Gastrocnemius medialis (tissue), 4 donors: Measurements from ENCODE around the gene PCDHGA8. TPM values are rescaled to one million over a fixed set of nuclear protein-coding genes. Genes with fewer than 3 reads are reported as not detected.
"Not testable (repeated sequence)": the region's sequence is repeated elsewhere in the genome, so short reads cannot be mapped to it uniquely, and the experiment has no call there.

Source experiments
- ATAC-seq, 2 donors: fragments of 150-250 bp; one replicate each; pipeline ENCODE4 v1.9.1; 2016
- DNase-seq, 2 donors: peaks; one replicate each; pipeline ENCODE4 v3.0.0-alpha.2; 2019
- H3K27ac ChIP-seq, 4 donors: fragments of 200-600 bp; sonication (generic); 1 replicate in 1 of 4; 2 replicates in 3 of 4; pipeline ENCODE4 v1.5.1; 2016 to 2018; ENCODE audit warnings: mild to moderate bottlenecking in 2 of 4, moderate library complexity in 1 of 4
- H3K27me3 ChIP-seq, 3 donors: fragments of 200-600 bp; sonication (generic) in 2 of 3; 1 replicate in 1 of 3; 2 replicates in 2 of 3; pipeline versions ENCODE4 v1.5.1 to v1.6.0; 2016 to 2019; ENCODE audit warnings: mild to moderate bottlenecking in 1 of 3, moderate library complexity in 1 of 3
- H3K36me3 ChIP-seq, 2 donors: fragments of 200-600 bp; sonication (generic) in 1 of 2; one replicate each; pipeline ENCODE4 v1.5.1; 2017 to 2018
- H3K4me1 ChIP-seq, 2 donors: fragments of 200-600 bp; sonication (generic) in 1 of 2; one replicate each; pipeline ENCODE4 v1.5.1; 2016 to 2017; ENCODE audit warnings: mild to moderate bottlenecking in 2 of 2
- H3K4me3 ChIP-seq, 4 donors: fragments of 200-600 bp; sonication (generic) in 3 of 4; 1 replicate in 1 of 4; 2 replicates in 3 of 4; pipeline ENCODE4 v1.5.1; 2016 to 2019; ENCODE audit warnings: mild to moderate bottlenecking in 2 of 4
- H3K9me3 ChIP-seq, 3 donors: fragments of 200-600 bp; sonication (generic) in 2 of 3; 1 replicate in 1 of 3; 2 replicates in 2 of 3; pipeline ENCODE4 v1.5.1; 2016 to 2019
- CTCF ChIP-seq, 5 experiments: fragments of 450-650 bp in 3 of 5; fragments of 200-600 bp in 2 of 5; sonication (generic) in 2 of 5; IDR thresholded peaks in 4 of 5; conservative IDR thresholded peaks in 1 of 5; 1 replicate in 4 of 5; 2 replicates in 1 of 5; pipeline ENCODE4 v1.5.1; 2016 to 2019; ENCODE audit warnings: antibody characterized with exemption in 5 of 5, mild to moderate bottlenecking in 3 of 5, moderate library complexity in 3 of 5
- POLR2A ChIP-seq, 2 donors: fragments of 450-650 bp; IDR thresholded peaks; one replicate each; pipeline ENCODE4 v1.6.1; 2017; ENCODE audit warnings: antibody characterized with exemption in 2 of 2, mild to moderate bottlenecking in 2 of 2, moderate library complexity in 2 of 2
- in situ Hi-C, 4 donors: fragments of 200-750 bp; cut with MboI; loops; one replicate each; pipeline versions ENCODE4 v1.15.0 to v1.8.0; 2017; ENCODE audit warnings: low sequenced_read_pairs in 4 of 4
- intact Hi-C: fragments of 100-400 bp; cut with DNase I; formaldehyde crosslinking; loops from one replicate; pipeline ENCODE4 v1.15.1; 2023; ENCODE audit warnings: low total_unique reads
- total RNA-seq, 4 donors: library from RNA; depleted of rRNA; stranded (reverse); fragments of >200 nt; gene quantifications; one replicate each; pipeline versions ENCODE4 v1.1.0 to v1.2.3, GENCODE V29; 2016

PCDHGA8 gene
- total RNA-seq, 4 donors from 2014 or later, result 0.82 to 1.8 (median 1.2) TPM

DNA sequence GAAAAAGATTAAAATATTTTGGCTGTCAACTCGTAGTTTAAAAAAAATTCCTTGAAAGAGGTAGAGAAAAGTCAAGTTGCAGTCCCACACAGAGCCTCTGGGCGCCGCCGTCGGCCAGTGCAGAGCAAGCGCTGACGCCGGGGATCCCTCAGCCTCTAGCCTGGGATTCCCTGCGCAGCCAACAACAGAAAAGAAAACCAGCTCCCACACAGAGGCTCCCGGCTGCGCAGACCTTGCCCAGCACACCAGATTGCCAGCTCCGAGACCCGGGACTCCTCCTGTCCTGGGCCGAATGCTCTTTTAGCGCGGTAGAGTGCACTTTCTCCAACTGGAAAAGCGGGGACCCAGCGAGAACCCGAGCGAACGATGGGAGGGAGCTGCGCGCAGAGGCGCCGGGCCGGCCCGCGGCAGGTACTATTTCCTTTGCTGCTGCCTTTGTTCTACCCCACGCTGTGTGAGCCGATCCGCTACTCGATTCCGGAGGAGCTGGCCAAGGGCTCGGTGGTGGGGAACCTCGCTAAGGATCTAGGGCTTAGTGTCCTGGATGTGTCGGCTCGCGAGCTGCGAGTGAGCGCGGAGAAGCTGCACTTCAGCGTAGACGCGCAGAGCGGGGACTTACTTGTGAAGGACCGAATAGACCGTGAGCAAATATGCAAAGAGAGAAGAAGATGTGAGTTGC, 25.2 kb downstream of the PCDHGA8 start, which contains the start of gene PCDHGB7:
Gene PCDHGB7, plus strand, starts transcription at position 184 of the 679 bp plus-strand sequence. Its CDS starts 183 bp downstream, at position 367.
- H3K4me1 ChIP-seq, result peaks cover 12 to 26% of the 10 kb centered on the region in 2 donors
- ATAC-seq (peak; percentile 75 to 81), DNase-seq (peak; percentile 62 to 75)
- peak within 1 kb of the TSS; percentile 53 to 64 (median 56) for H3K4me3 ChIP-seq
- in situ Hi-C loops (loop anchor here in 1 of 4 donors (5.0 kb wide), 1 partner anchor 145 kb away; no protein-coding TSS in a partner anchor), intact Hi-C loops (loop anchor here (2.0 kb wide), 1 partner anchor 107 kb away; no protein-coding TSS in a partner anchor)
- not testable (repeated sequence) for H3K36me3 ChIP-seq
- TF ChIP-seq CTCF (IDR thresholded peaks at IDR 0.05 in 4 of 5, conservative IDR thresholded peaks at IDR 0.05 in 1 of 5), result peak; percentile 74 to 89 (median 79)
- H3K9me3 ChIP-seq, result peaks cover 0 to 16% (median 0%) of the 10 kb centered on the region in 3 donors
- peaks cover 0 to 10% (median 0%) of the 10 kb centered on the region in 3 donors for H3K27me3 ChIP-seq
- H3K27ac ChIP-seq, result peak within 1 kb of the TSS; percentile 59 to 73 (median 64)

DNA sequence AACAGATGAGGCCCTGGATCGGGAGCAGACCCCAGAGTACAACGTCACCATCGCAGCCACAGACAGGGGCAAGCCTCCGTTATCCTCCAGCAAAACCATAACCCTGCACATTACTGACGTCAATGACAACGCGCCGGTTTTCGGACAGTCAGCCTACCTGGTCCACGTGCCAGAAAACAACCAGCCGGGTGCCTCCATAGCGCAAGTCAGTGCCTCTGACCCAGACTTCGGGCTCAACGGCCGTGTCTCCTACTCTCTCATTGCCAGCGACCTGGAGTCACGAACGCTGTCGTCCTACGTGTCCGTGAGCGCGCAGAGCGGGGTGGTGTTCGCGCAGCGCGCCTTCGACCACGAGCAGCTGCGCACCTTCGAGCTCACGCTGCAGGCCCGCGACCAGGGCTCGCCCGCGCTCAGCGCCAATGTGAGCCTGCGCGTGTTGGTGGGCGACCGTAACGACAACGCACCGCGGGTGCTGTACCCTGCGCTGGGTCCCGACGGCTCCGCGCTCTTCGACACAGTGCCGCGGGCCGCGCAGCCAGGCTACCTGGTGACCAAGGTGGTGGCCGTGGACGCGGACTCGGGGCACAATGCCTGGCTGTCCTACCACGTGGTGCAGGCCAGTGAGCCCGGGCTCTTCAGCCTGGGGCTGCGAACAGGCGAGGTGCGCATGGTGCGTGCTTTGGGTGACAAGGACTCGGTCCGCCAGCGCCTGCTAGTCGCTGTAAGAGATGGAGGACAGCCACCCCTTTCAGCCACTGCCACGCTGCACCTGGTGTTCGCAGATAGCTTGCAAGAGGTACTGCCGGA, 26.8 kb downstream of the PCDHGA8 start:
- intact Hi-C loops (no loop called here), in situ Hi-C loops (loop anchor here in 1 of 4 donors (5.0 kb wide), 1 partner anchor 143 kb away; no protein-coding TSS in a partner anchor)
- H3K27ac ChIP-seq, result peak overlapping the region in 1 of 4 donors; percentile 26
- peak overlapping the region in 1 of 4 donors; percentile 53 for H3K4me3 ChIP-seq
- peaks cover 0 to 10% (median 0%) of the 10 kb centered on the region in 3 donors for H3K27me3 ChIP-seq
- DNase-seq, result no peak
- no peaks in the 10 kb centered on the region for H3K36me3 ChIP-seq
- peaks cover 12 to 33% of the 10 kb centered on the region in 2 donors for H3K4me1 ChIP-seq
- H3K9me3 ChIP-seq, result peaks cover 0 to 16% (median 0%) of the 10 kb centered on the region in 3 donors
- ATAC-seq, result no peak
- TF ChIP-seq CTCF (IDR thresholded peaks at IDR 0.05 in 4 of 5, conservative IDR thresholded peaks at IDR 0.05 in 1 of 5) (no peak), POLR2A (IDR thresholded peaks at IDR 0.05) (no peak)

GRCh38 chr5:141420855-141421488, 28.5 kb downstream of the PCDHGA8 start, which contains the start of gene PCDHGA11:
Gene PCDHGA11 (plus strand): TSS chr5:141421051. CDS start chr5:141421228, 177 bp downstream.
- ATAC-seq, result peak; percentile 54 to 63
- peak in 1 of 2 donors; percentile 47 for DNase-seq
- Histone ChIP-seq H3K4me1 (peaks cover 12 to 44% of the 10 kb centered on the region in 2 donors), H3K27me3 (peaks cover 0 to 10% (median 0%) of the 10 kb centered on the region in 3 donors), H3K27ac (peak within 1 kb of the TSS; percentile 23 to 55 (median 36)), H3K36me3 (no peaks in the 10 kb centered on the region), H3K4me3 (peak within 1 kb of the TSS; percentile 48 to 56 (median 53)), H3K9me3 (peaks cover 0 to 16% (median 0%) of the 10 kb centered on the region in 3 donors)
- TF ChIP-seq POLR2A (IDR thresholded peaks at IDR 0.05) (no peak), CTCF (IDR thresholded peaks at IDR 0.05 in 4 of 5, conservative IDR thresholded peaks at IDR 0.05 in 1 of 5) (peak; percentile 49 to 71 (median 57))
- in situ Hi-C loops (loop anchor here (5.0 to 10.0 kb wide), 3 partner anchors 41 to 134 kb away; partner anchors contain the start of gene PCDHGC3 (in 1 of the 4)), intact Hi-C loops (loop anchor here (2.0 kb wide), 1 partner anchor 138 kb away; no protein-coding TSS in a partner anchor)

GRCh38 chr5:141421489-141421855, 29.0 kb downstream of the PCDHGA8 start:
- Histone ChIP-seq H3K36me3 (no peaks in the 10 kb centered on the region), H3K27ac (peak overlapping the region; percentile 23 to 55 (median 36))
- no peak for ATAC-seq

More at GRCh38 chr5:141421489-141421855, 29.0 kb downstream of the PCDHGA8 start:
- Histone ChIP-seq H3K27me3 (peaks cover 0 to 10% (median 0%) of the 10 kb centered on the region in 3 donors), H3K9me3 (peaks cover 0 to 16% (median 0%) of the 10 kb centered on the region in 3 donors), H3K4me1 (peaks cover 12 to 44% of the 10 kb centered on the region in 2 donors), H3K4me3 (peak overlapping the region; percentile 48 to 56 (median 53))
- no peak for DNase-seq
- intact Hi-C loops (loop anchor here (2.0 kb wide), 1 partner anchor 137 kb away; no protein-coding TSS in a partner anchor), in situ Hi-C loops (loop anchor here (5.0 to 10.0 kb wide), 3 partner anchors 41 to 133 kb away; partner anchors contain the start of gene PCDHGC3 (in 1 of the 4))
- no peak for TF ChIP-seq CTCF (IDR thresholded peaks at IDR 0.05 in 4 of 5, conservative IDR thresholded peaks at IDR 0.05 in 1 of 5)
- no peak for TF ChIP-seq POLR2A (IDR thresholded peaks at IDR 0.05)
